ENCODE measurements around the gene ADAM17. TPM values are rescaled to one million over a fixed set of nuclear protein-coding genes. Genes with fewer than 3 reads are reported as not detected.
"Not testable (repeated sequence)": the region's sequence is repeated elsewhere in the genome, so short reads cannot be mapped to it uniquely, and the experiment has no call there.

The ADAM17 gene
- total RNA-seq, 3 donors from 2014 or later: 19.6 to 42.0 (median 21.6) TPM

DNA sequence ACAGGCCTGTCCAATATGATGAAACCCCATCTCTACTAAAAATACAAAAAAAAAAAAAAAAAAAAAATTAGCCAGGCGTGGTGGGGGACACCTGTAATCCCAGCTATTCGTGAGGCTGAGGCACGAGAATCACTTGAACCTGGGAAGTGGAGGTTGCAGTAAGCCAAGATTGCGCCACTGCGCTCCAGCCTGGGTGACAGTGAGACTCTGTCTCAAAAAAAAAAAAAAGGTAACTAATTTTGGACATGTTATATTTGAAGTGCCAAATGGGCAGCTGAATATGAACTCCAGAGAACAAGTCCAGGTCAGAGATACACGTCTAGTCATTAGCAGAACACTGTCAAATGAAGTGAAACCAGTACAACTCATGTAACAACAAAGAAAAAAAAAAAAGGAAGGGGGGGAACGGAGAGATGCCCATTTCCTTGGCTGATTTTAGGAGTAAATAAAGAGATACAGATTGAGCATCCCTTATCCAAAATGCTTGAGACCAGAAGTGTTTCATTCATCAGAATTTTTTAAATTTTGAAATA lies 4.7 kb downstream of the ADAM17 start:
- H3K27me3 Mint-ChIP-seq (ENCODE audit: low read depth); ATAC-seq; DNase-seq; H3K9me3 Mint-ChIP-seq; H3K36me3 Mint-ChIP-seq (ENCODE audit: insufficient read depth): not testable (repeated sequence)
- peak overlapping the region; percentile 66 for H3K4me3 Mint-ChIP-seq
- H3K4me1 Mint-ChIP-seq (ENCODE audit: low read depth): peaks cover 66% of the 10 kb centered on the region

DNA sequence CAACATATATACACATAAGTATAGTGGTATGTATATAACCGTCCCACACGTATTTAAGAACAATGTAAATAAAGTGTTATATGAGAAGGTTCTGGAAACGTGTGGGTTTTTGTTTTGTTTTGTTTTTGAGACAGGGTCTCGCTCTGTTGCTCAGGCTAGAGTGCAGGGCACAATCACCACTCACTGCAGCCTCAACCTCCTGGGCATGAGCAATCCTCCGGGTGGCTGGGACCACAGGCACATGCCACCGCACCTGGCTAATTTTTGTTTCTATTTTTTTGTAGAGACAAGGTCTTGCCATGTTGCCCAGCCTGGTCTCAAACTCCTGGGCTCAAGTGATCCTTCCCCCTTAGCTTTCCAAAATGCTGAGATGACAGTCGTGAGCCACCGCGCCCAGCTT lies 6.2 kb downstream of the ADAM17 start:
- ATAC-seq (no peak), DNase-seq (no peak)
- peaks cover 10% of the 10 kb centered on the region for H3K36me3 Mint-ChIP-seq (ENCODE audit: insufficient read depth)
- H3K4me3 Mint-ChIP-seq: peak overlapping the region; percentile 19
- H3K9me3 Mint-ChIP-seq: no peaks in the 10 kb centered on the region
- H3K27me3 Mint-ChIP-seq (ENCODE audit: low read depth): no peaks in the 10 kb centered on the region
- H3K4me1 Mint-ChIP-seq (ENCODE audit: low read depth): peaks cover 72% of the 10 kb centered on the region

DNA sequence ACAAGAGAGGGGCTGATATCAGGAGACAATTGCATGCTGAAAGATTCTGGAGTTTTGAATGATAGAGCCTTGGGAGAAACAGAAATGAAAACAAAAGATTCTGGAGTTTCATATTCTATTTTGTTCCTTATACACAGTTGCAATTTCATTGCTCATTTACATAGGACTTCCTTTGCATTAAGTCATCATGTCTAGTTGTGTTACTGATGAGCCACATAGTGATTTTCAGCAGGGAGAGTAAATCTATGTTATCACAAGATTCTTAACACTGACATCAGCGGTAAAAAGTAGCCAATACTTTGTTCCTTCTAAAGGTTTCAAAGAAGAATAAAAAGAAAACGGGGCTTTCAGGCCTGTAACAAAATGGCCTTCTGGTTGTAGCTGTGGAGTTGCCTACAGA lies 7.1 kb downstream of the ADAM17 start:
- H3K4me3 Mint-ChIP-seq: peak overlapping the region; percentile 62
- peaks cover 75% of the 10 kb centered on the region for H3K4me1 Mint-ChIP-seq (ENCODE audit: low read depth)
- H3K36me3 Mint-ChIP-seq (ENCODE audit: insufficient read depth): peaks cover 9% of the 10 kb centered on the region
- H3K27me3 Mint-ChIP-seq (ENCODE audit: low read depth): no peaks in the 10 kb centered on the region
- DNase-seq (no peak), ATAC-seq (peak; percentile 78 to 79)
- no peaks in the 10 kb centered on the region for H3K9me3 Mint-ChIP-seq

DNA sequence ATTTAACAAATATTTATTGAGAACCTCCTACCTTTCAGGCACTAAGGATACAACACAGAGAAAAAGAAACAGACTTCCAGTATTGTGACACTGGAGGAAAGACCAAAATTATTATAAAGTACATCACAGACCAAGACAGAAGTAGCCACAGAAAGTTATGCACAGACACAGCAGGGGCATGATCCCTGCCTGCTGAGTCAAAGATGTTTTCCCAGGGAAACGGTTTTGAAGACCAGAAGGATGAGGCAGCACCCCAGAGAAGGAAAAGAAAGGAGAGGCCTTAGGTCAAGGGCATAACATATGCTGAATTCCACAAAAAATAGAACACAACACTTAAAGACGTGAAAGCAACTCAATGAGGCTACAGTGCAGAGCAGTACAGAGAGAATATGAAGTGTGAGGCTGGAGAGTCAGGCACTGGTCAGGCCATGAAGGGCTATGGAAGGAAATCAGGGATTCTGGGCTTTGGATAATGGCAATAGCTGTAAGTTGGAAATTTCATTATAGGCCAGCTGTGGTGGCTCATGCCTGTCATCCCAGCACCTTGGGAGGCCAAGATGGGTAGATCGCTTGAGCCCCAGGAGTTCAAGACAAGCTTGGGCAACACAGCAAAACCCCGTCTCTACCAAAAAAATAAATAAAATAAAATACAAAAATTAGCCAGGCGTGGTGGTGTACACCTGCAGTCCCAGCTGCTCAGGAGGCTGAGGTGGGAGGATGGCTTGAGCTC lies 8.2 kb downstream of the ADAM17 start:
- H3K9me3 Mint-ChIP-seq: no peaks in the 10 kb centered on the region
- no peaks in the 10 kb centered on the region for H3K27me3 Mint-ChIP-seq (ENCODE audit: low read depth)
- H3K4me1 Mint-ChIP-seq (ENCODE audit: low read depth): peaks cover 72% of the 10 kb centered on the region
- DNase-seq (no peak), ATAC-seq (no peak)
- H3K4me3 Mint-ChIP-seq: peak overlapping the region; percentile 46
- H3K36me3 Mint-ChIP-seq (ENCODE audit: insufficient read depth): peaks cover 13% of the 10 kb centered on the region

DNA sequence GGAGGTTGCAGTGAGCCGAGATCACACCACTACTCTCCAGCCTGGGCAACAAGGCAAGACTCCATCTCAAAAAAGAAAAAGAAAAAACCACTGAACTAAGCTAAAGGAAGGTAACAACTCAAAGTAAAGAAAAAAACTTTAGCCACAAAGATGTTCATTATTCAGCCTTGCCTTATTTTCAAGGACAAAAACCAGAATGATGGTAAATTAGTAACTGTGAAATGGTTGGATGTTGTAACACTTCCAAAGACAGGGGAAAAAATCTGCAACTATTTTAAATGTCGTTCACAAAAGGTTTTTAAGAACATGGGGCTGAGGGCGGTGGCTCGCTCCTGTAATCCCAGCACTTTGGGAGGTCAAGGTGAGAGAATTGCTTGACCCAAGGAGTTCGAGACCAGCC lies 10.1 kb downstream of the ADAM17 start:
- ATAC-seq (no peak), DNase-seq (no peak)
- H3K4me1 Mint-ChIP-seq (ENCODE audit: low read depth): peaks cover 56% of the 10 kb centered on the region
- H3K36me3 Mint-ChIP-seq (ENCODE audit: insufficient read depth): peaks cover 23% of the 10 kb centered on the region
- H3K9me3 Mint-ChIP-seq: no peaks in the 10 kb centered on the region
- H3K27me3 Mint-ChIP-seq (ENCODE audit: low read depth): no peaks in the 10 kb centered on the region
- no peak overlapping the region for H3K4me3 Mint-ChIP-seq

DNA sequence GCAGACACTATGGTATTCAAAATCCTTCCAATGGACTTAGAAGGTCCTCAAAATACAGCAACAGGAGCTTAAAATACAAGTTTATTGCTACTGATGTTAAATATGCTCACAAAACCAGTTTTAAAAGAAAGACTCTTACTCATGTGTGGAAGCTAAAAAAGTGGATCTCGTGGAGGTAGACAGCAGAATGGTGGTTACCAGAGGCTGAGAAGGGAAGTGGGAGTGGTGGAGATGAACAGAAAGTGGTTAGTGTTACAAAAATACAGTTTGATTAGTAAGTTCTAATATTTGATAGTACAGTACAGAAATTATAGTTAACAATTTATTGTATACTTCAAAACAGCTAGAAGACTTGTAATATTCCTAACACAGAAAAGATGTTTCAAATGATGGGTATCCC lies 12.1 kb downstream of the ADAM17 start:
- ATAC-seq: no peak

DNA sequence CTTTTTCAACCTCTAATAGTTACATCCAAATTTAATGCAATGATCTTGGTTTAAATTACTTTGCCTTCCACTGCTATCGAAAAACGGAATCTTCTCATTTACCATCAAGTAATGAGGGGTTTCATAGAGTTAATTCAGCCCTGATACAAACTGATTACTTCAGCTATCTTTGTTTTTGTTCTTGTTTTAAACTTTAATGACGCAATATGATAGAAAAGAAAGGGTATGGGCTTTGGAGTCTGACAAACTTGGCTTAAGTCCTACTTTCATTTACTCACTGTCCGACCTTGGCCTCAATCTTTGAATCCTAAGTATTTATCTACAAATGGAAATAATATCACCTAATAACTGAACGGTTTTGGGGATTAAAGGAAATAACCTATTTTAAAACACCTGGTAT lies 16.1 kb downstream of the ADAM17 start:
- H3K27me3 Mint-ChIP-seq (ENCODE audit: low read depth): no peaks in the 10 kb centered on the region
- H3K4me1 Mint-ChIP-seq (ENCODE audit: low read depth): peaks cover 38% of the 10 kb centered on the region
- H3K4me3 Mint-ChIP-seq: no peak overlapping the region
- ATAC-seq (no peak), DNase-seq (no peak)
- H3K36me3 Mint-ChIP-seq (ENCODE audit: insufficient read depth): peaks cover 29% of the 10 kb centered on the region
- H3K9me3 Mint-ChIP-seq: no peaks in the 10 kb centered on the region

More for the DNA sequence above, 12.1 kb downstream of the ADAM17 start:
- DNase-seq: no peak
- H3K4me1 Mint-ChIP-seq (ENCODE audit: low read depth): peaks cover 55% of the 10 kb centered on the region
- peaks cover 30% of the 10 kb centered on the region for H3K36me3 Mint-ChIP-seq (ENCODE audit: insufficient read depth)
- H3K9me3 Mint-ChIP-seq: no peaks in the 10 kb centered on the region
- no peak overlapping the region for H3K4me3 Mint-ChIP-seq
- no peaks in the 10 kb centered on the region for H3K27me3 Mint-ChIP-seq (ENCODE audit: low read depth)

DNA sequence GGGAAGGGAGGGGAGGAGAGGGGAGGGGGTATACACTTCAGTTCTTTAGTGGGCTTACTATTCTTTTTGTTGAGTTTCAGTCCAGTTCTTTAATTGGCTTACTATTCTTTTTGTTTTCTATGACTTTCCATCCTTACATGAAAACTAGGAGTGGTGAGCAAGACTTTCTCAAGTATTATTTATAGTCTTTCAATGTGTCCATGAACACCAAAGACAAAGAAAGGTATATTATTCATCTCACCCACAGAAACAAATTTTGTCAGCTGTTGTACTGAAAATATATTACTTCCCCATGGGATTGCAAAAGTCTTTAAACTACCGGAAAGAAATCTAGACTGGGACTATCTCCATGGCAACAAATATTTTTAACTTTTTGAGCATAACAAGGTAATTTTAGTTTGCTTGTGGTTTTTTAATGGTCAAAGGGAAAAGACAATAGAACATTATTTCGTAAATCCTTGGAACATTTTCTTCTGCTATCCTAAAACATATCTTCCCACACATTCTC lies 17.6 kb downstream of the ADAM17 start:
- Mint-ChIP-seq H3K27me3 (ENCODE audit: low read depth) (no peaks in the 10 kb centered on the region), H3K36me3 (ENCODE audit: insufficient read depth) (peaks cover 30% of the 10 kb centered on the region), H3K4me1 (ENCODE audit: low read depth) (peaks cover 24% of the 10 kb centered on the region), H3K4me3 (no peak overlapping the region), H3K9me3 (no peaks in the 10 kb centered on the region)
- no peak for DNase-seq
- ATAC-seq: no peak

DNA sequence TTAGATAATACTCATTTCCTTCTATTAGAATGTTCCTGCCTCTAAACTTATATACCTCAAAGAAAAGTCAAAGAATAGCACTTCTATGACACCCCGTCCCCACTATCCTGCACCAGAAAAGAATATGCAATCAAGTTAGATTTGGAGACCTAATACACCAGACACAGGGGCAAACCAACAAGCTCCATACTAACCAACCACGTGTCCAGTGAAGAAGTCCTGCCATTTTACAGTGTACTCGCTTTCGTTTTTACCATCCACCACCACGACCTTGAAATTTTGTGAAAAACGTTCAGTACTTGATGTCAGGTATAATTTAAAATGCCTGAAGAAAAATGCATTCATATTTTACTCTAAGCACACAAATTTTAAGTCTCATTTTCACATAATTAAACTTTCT lies 19.1 kb downstream of the ADAM17 start:
- Mint-ChIP-seq H3K4me1 (ENCODE audit: low read depth) (peaks cover 22% of the 10 kb centered on the region), H3K9me3 (no peaks in the 10 kb centered on the region), H3K4me3 (no peak overlapping the region), H3K36me3 (ENCODE audit: insufficient read depth) (peaks cover 31% of the 10 kb centered on the region), H3K27me3 (ENCODE audit: low read depth) (no peaks in the 10 kb centered on the region)
- DNase-seq (no peak), ATAC-seq (no peak)

DNA sequence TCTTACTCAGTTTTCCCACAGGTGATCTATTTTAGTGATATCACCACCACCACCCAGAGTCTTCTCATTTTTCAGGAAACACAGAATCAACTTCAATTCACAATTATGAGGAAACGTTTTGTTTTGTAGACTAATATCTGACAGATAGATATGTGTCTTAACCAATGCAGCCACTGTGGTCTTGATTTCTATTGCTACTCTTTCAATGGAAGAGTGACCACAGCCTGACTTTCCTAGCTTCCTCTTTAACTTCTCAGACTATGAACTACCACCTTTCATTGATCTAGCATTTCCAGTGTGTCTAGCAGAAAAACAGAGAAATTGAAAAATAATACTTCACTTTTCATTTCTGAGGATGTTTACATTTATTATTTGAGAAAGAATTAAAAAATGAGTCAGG lies 20.5 kb downstream of the ADAM17 start:
- no peak for ATAC-seq
- no peaks in the 10 kb centered on the region for H3K27me3 Mint-ChIP-seq (ENCODE audit: low read depth)
- H3K9me3 Mint-ChIP-seq: no peaks in the 10 kb centered on the region
- H3K4me1 Mint-ChIP-seq (ENCODE audit: low read depth): peaks cover 22% of the 10 kb centered on the region
- no peak for DNase-seq
- H3K36me3 Mint-ChIP-seq (ENCODE audit: insufficient read depth): peaks cover 29% of the 10 kb centered on the region
- H3K4me3 Mint-ChIP-seq: no peak overlapping the region

DNA sequence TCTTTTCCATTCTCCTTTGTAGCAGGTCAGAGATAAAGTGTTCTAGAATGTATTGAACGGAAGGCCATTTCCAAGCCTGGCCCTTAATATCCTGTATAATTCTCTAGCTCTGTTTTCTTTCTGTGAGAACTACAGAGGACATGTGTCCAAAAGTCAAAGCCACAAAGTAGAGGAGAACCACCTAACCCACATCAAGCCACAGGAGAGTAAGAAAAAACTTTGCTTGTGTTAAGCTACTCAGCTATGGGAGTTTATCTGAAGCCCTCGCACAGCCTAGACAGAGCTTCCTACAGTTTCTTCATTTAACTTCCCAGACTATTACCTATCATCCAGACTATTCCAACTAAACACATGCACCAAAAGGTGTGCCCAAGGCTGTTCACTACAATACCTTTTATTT lies 22.0 kb downstream of the ADAM17 start:
- no peak for ATAC-seq
- no peak overlapping the region for H3K4me3 Mint-ChIP-seq
- no peaks in the 10 kb centered on the region for H3K9me3 Mint-ChIP-seq
- H3K27me3 Mint-ChIP-seq (ENCODE audit: low read depth): no peaks in the 10 kb centered on the region
- peaks cover 13% of the 10 kb centered on the region for H3K4me1 Mint-ChIP-seq (ENCODE audit: low read depth)
- peaks cover 27% of the 10 kb centered on the region for H3K36me3 Mint-ChIP-seq (ENCODE audit: insufficient read depth)
- DNase-seq: no peak

DNA sequence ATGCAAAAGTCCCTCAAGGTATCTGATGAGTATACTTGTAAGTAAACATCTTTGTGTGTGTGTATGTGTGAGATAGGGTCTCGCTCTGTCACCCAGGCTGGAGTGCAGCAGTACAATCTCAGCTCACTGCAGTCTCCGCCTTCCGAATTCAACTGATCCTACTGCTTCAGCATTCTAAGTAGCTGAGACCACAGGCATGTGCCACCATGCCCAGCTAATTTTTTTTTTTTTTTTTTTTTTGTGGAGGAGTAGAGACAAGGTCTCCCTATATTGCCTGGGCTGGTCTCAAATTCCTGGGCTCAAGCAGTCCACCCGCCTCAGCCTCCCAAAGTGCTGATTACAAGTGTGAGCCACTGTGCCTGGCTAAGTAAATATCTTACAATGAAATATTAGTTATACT lies 23.2 kb downstream of the ADAM17 start:
- Mint-ChIP-seq H3K4me1 (ENCODE audit: low read depth) (peaks cover 8% of the 10 kb centered on the region), H3K4me3 (no peak overlapping the region), H3K36me3 (ENCODE audit: insufficient read depth) (peaks cover 35% of the 10 kb centered on the region), H3K27me3 (ENCODE audit: low read depth) (no peaks in the 10 kb centered on the region), H3K9me3 (no peaks in the 10 kb centered on the region)
- no peak for ATAC-seq
- no peak for DNase-seq

DNA sequence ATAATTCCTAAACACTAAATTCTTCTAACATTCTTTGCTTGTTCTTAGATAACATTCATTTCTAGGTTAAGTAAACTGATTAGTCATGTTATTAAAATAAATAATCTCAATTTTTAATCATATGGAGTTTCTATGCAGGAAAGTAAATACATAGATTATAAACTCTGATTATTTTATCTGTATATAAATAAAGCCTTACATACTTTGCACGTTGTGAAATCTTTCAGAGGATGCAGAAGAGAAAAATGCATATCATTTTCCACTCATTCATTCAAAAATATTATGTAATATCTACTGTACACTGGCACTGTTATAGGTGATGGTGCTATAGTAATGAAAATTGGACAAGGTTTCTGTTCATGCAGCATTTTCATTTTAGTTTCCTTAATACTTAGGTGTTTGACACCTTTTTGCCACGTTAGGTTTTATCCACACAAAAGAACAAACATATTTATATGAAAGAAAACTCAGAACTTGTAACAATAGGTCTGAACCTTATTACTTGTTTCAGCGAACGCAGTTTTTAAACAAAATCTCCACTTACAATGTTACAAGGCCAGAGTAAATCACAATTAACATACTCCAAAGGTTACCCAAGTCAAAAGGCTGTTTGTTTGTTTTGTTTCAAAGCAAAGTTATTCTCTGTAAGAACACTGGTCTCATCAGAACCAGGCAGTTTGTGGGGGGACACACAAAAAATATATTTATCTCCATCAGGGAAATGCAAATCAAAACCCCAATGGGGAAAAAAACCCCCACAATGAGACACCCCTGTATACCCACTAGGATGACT lies 27.4 kb downstream of the ADAM17 start:
- DNase-seq: no peak
- no peaks in the 10 kb centered on the region for H3K9me3 Mint-ChIP-seq
- no peaks in the 10 kb centered on the region for H3K27me3 Mint-ChIP-seq (ENCODE audit: low read depth)
- H3K4me1 Mint-ChIP-seq (ENCODE audit: low read depth): peaks cover 2% of the 10 kb centered on the region
- peaks cover 47% of the 10 kb centered on the region for H3K36me3 Mint-ChIP-seq (ENCODE audit: insufficient read depth)
- ATAC-seq: no peak
- H3K4me3 Mint-ChIP-seq: no peak overlapping the region

DNA sequence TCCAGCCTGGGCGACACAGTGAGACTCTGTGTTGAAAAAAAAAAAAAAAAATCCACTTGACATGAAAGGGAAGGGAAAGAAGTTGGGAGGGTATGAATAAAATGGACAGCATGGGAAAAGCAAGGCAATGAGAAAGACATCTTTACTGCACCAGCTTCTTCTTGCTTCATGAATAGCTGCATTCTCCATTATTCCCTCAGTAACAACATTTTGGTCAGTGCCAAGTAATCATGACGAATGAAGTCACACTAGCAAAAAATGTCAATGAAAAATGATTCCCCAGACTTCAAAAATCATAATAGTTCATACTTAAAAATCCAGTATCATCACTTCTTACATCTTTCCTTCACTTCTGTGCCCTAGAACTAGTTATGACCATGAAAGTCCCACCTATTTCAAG lies 30.4 kb downstream of the ADAM17 start:
- ATAC-seq: no peak
- H3K36me3 Mint-ChIP-seq (ENCODE audit: insufficient read depth): peaks cover 51% of the 10 kb centered on the region

More for the DNA sequence above, 30.4 kb downstream of the ADAM17 start:
- Mint-ChIP-seq H3K4me1 (ENCODE audit: low read depth) (peaks cover 2% of the 10 kb centered on the region), H3K9me3 (no peaks in the 10 kb centered on the region), H3K4me3 (no peak overlapping the region), H3K27me3 (ENCODE audit: low read depth) (no peaks in the 10 kb centered on the region)
- DNase-seq: no peak

Data from activated T-cell treated with anti-CD3 and anti-CD28 coated beads, Interleukin-2, amount 50 U/mL, for 4 hours (primary cell).